Trophoblast cell (in vitro differentiated cells and primary cell): ENCODE measurements around the gene LDB2.
A peak's percentile ranks its signal among the peaks of the same experiment; 100 is the strongest.

Experiments
- DNase-seq, 2 donors: peaks; one replicate each; pipeline ENCODE4 v3.0.0-alpha.2; 2016
- H2AFZ ChIP-seq: 2 replicates; pipeline ENCODE4 v1.6.1; 2013; ENCODE audit warnings: low read length, moderate library complexity, mild to moderate bottlenecking; ENCODE audit not compliant: insufficient read depth, poor library complexity
- H2AK5ac ChIP-seq: 2 replicates; pipeline ENCODE4 v1.6.1; 2013; ENCODE audit warnings: mild to moderate bottlenecking, low read length
- H2BK120ac ChIP-seq: 2 replicates; pipeline ENCODE4 v1.6.1; 2013; ENCODE audit warnings: low read length, mild to moderate bottlenecking, moderate library complexity; ENCODE audit not compliant: insufficient read depth, poor library complexity
- H2BK12ac ChIP-seq: 2 replicates; pipeline ENCODE4 v1.6.1; 2013; ENCODE audit warnings: mild to moderate bottlenecking, low read length, moderate library complexity
- H2BK5ac ChIP-seq: 2 replicates; pipeline ENCODE4 v1.6.1; 2013; ENCODE audit warnings: low read length, low read depth, moderate library complexity, mild to moderate bottlenecking; ENCODE audit not compliant: poor library complexity
- H3K14ac ChIP-seq: 2 replicates; pipeline ENCODE4 v1.6.1; 2013; ENCODE audit warnings: mild to moderate bottlenecking, low read length
- H3K18ac ChIP-seq: 2 replicates; pipeline ENCODE4 v1.6.1; 2013; ENCODE audit warnings: mild to moderate bottlenecking, low read length
- H3K23ac ChIP-seq: 2 replicates; pipeline ENCODE4 v1.6.1; 2013; ENCODE audit warnings: low read length
- H3K27ac ChIP-seq: 2 replicates; pipeline ENCODE4 v1.5.1; 2013; ENCODE audit warnings: low read depth, mild to moderate bottlenecking, inconsistent platforms, low read length, moderate library complexity
- H3K27me3 ChIP-seq: 2 replicates; pipeline ENCODE4 v1.6.1; 2013; ENCODE audit warnings: inconsistent platforms, mild to moderate bottlenecking, low read length, moderate library complexity; ENCODE audit not compliant: insufficient read depth
- H3K36me3 ChIP-seq, 2 experiments: 1 replicate in 1 of 2; 2 replicates in 1 of 2; pipeline ENCODE4 v1.6.1; 2013; ENCODE audit warnings: low read length in 2 of 2, mild to moderate bottlenecking in 2 of 2, moderate library complexity in 1 of 2; ENCODE audit not compliant: insufficient read depth in 2 of 2, control insufficient read depth in 1 of 2
- H3K4ac ChIP-seq: 2 replicates; pipeline ENCODE4 v1.6.1; 2013; ENCODE audit warnings: low read depth, mild to moderate bottlenecking, low read length, moderate library complexity
- H3K4me1 ChIP-seq, 2 experiments: 1 replicate in 1 of 2; 2 replicates in 1 of 2; pipeline ENCODE4 v1.6.1; 2013; ENCODE audit warnings: low read length in 2 of 2, mild to moderate bottlenecking in 2 of 2, moderate library complexity in 1 of 2; ENCODE audit not compliant: insufficient read depth in 2 of 2, control insufficient read depth in 1 of 2
- H3K4me2 ChIP-seq: 2 replicates; pipeline ENCODE4 v1.6.1; 2013; ENCODE audit warnings: inconsistent platforms, mild to moderate bottlenecking, low read length, moderate library complexity
- H3K4me3 ChIP-seq: 2 replicates; pipeline ENCODE4 v1.5.1; 2013; ENCODE audit warnings: mild to moderate bottlenecking, low read depth, low read length, inconsistent platforms
- H3K79me1 ChIP-seq: one replicate; pipeline ENCODE4 v1.6.1; 2013; ENCODE audit warnings: low read length
- H3K79me2 ChIP-seq: 2 replicates; pipeline ENCODE4 v1.6.1; 2013; ENCODE audit warnings: low read length, mild to moderate bottlenecking; ENCODE audit not compliant: control insufficient read depth, insufficient read depth, poor library complexity
- H3K9ac ChIP-seq: 2 replicates; pipeline ENCODE4 v1.6.1; 2013; ENCODE audit warnings: mild to moderate bottlenecking, low read length
- H3K9me3 ChIP-seq: 2 replicates; pipeline ENCODE4 v1.6.1; 2013; ENCODE audit warnings: low read depth, mild to moderate bottlenecking, control low read depth, inconsistent platforms, low read length; ENCODE audit not compliant: insufficient read depth
- H4K12ac ChIP-seq: 2 replicates; pipeline ENCODE4 v1.6.1; 2013; ENCODE audit warnings: low read depth, mild to moderate bottlenecking, low read length, moderate library complexity
- H4K8ac ChIP-seq: 2 replicates; pipeline ENCODE4 v1.6.1; 2013; ENCODE audit warnings: low read depth, mild to moderate bottlenecking, low read length, moderate library complexity
- H4K91ac ChIP-seq: one replicate; pipeline ENCODE4 v1.6.1; 2013; ENCODE audit warnings: low read depth, mild to moderate bottlenecking, low read length, moderate library complexity
- WGBS: extraction: QIAGEN DNeasy Blood & Tissue Kit; methylation state at CpG from one replicate; pipeline ENCODE4 v1.1.7; 2013; ENCODE audit warnings: missing lambda C conversion rate; ENCODE audit not compliant: insufficient read length, insufficient coverage; ENCODE audit errors: extremely low coverage; 5-methylcytosine and 5-hydroxymethylcytosine counted together

LDB2 gene

GRCh38 chr4:16860516-16860915 lies 37.9 kb downstream of the LDB2 start:
- no peak overlapping the region for H2BK120ac ChIP-seq
- no CpG with 5 or more reads among the region's 1 CpG for WGBS

GRCh38 chr4:16859031-16859430 lies 39.4 kb downstream of the LDB2 start:
- no peak overlapping the region for H2AK5ac ChIP-seq
- no peaks in the 10 kb centered on the region for H3K79me2 ChIP-seq
- H3K27me3 ChIP-seq, result no peaks in the 10 kb centered on the region
- H3K14ac ChIP-seq, result no peak overlapping the region
- no peak overlapping the region for H3K9ac ChIP-seq
- no peak overlapping the region for H3K4me3 ChIP-seq
- H2BK5ac ChIP-seq, result no peak overlapping the region
- H3K9me3 ChIP-seq, result no peaks in the 10 kb centered on the region
- H3K4me1 ChIP-seq, result peaks cover 0 to 4% of the 10 kb centered on the region in 2 experiments
- no peaks in the 10 kb centered on the region for H3K36me3 ChIP-seq
- no peak overlapping the region for H3K18ac ChIP-seq
- no peaks in the 10 kb centered on the region for H3K79me1 ChIP-seq
- H3K23ac ChIP-seq, result no peak overlapping the region
- H3K4ac ChIP-seq, result no peak overlapping the region
- no peak overlapping the region for H2BK12ac ChIP-seq
- no peak overlapping the region for H2BK120ac ChIP-seq
- H4K91ac ChIP-seq, result no peak overlapping the region
- H3K27ac ChIP-seq, result no peak overlapping the region
- no peak for DNase-seq
- H2AFZ ChIP-seq, result no peak overlapping the region
- no CpG with 5 or more reads among the region's 4 CpGs for WGBS
- H3K4me2 ChIP-seq, result no peak overlapping the region
- no peak overlapping the region for H4K8ac ChIP-seq
- H4K12ac ChIP-seq, result no peak overlapping the region

More at GRCh38 chr4:16860516-16860915, 37.9 kb downstream of the LDB2 start:
- Histone ChIP-seq H3K79me2 (no peaks in the 10 kb centered on the region), H2AFZ (no peak overlapping the region), H3K36me3 (no peaks in the 10 kb centered on the region), H4K8ac (no peak overlapping the region), H2BK12ac (no peak overlapping the region), H3K27me3 (no peaks in the 10 kb centered on the region), H3K9me3 (no peaks in the 10 kb centered on the region), H3K14ac (no peak overlapping the region), H4K91ac (no peak overlapping the region), H3K23ac (no peak overlapping the region), H3K79me1 (no peaks in the 10 kb centered on the region), H4K12ac (no peak overlapping the region), H3K18ac (no peak overlapping the region), H3K4ac (no peak overlapping the region), H2BK5ac (no peak overlapping the region), H3K9ac (no peak overlapping the region), H2AK5ac (no peak overlapping the region), H3K4me2 (no peak overlapping the region), H3K4me3 (no peak overlapping the region), H3K4me1 (peaks cover 0 to 4% of the 10 kb centered on the region in 2 experiments), H3K27ac (no peak overlapping the region)
- no peak for DNase-seq

GRCh38 chr4:16858275-16858752 lies 40.1 kb downstream of the LDB2 start:
- H3K9ac ChIP-seq, result no peak overlapping the region
- H3K4me1 ChIP-seq, result peaks cover 0 to 4% of the 10 kb centered on the region in 2 experiments
- H4K91ac ChIP-seq, result no peak overlapping the region
- no peak overlapping the region for H2AFZ ChIP-seq
- H3K4me3 ChIP-seq, result no peak overlapping the region
- no peak overlapping the region for H3K14ac ChIP-seq
- H3K27ac ChIP-seq, result no peak overlapping the region
- WGBS, result no CpG with 5 or more reads among the region's 9 CpGs
- no peaks in the 10 kb centered on the region for H3K9me3 ChIP-seq
- no peak overlapping the region for H2BK120ac ChIP-seq
- H2BK5ac ChIP-seq, result no peak overlapping the region
- H3K4ac ChIP-seq, result no peak overlapping the region
- no peaks in the 10 kb centered on the region for H3K36me3 ChIP-seq
- H3K4me2 ChIP-seq, result peak overlapping the region; percentile 1
- H3K27me3 ChIP-seq, result no peaks in the 10 kb centered on the region
- H2AK5ac ChIP-seq, result no peak overlapping the region
- no peak overlapping the region for H3K18ac ChIP-seq
- DNase-seq, result no peak
- H3K23ac ChIP-seq, result no peak overlapping the region
- no peak overlapping the region for H2BK12ac ChIP-seq
- H3K79me2 ChIP-seq, result no peaks in the 10 kb centered on the region
- no peak overlapping the region for H4K8ac ChIP-seq
- H3K79me1 ChIP-seq, result no peaks in the 10 kb centered on the region
- no peak overlapping the region for H4K12ac ChIP-seq

GRCh38 chr4:16857425-16857824 lies 41.0 kb downstream of the LDB2 start:
- no CpG with 5 or more reads among the region's 5 CpGs for WGBS
- no peaks in the 10 kb centered on the region for H3K9me3 ChIP-seq
- H4K91ac ChIP-seq, result no peak overlapping the region
- H2BK12ac ChIP-seq, result no peak overlapping the region
- H3K79me1 ChIP-seq, result no peaks in the 10 kb centered on the region
- no peak for DNase-seq
- H3K27me3 ChIP-seq, result no peaks in the 10 kb centered on the region
- no peak overlapping the region for H2AK5ac ChIP-seq
- no peak overlapping the region for H4K8ac ChIP-seq
- H3K27ac ChIP-seq, result no peak overlapping the region
- peaks cover 0 to 4% of the 10 kb centered on the region in 2 experiments for H3K4me1 ChIP-seq
- no peaks in the 10 kb centered on the region for H3K36me3 ChIP-seq
- no peak overlapping the region for H3K4ac ChIP-seq
- no peak overlapping the region for H3K23ac ChIP-seq
- no peak overlapping the region for H3K18ac ChIP-seq
- no peak overlapping the region for H3K4me2 ChIP-seq
- no peak overlapping the region for H2BK120ac ChIP-seq
- H2AFZ ChIP-seq, result no peak overlapping the region
- H2BK5ac ChIP-seq, result no peak overlapping the region
- no peak overlapping the region for H3K9ac ChIP-seq
- no peaks in the 10 kb centered on the region for H3K79me2 ChIP-seq
- H3K4me3 ChIP-seq, result no peak overlapping the region
- H3K14ac ChIP-seq, result no peak overlapping the region
- H4K12ac ChIP-seq, result no peak overlapping the region
